Stomach smooth muscle (tissue), 2 donors: ENCODE results near the gene G2E3.
A peak's percentile ranks its signal among the peaks of the same experiment; 100 is the strongest.

Source experiments
- H3K27ac ChIP-seq: one replicate; pipeline ENCODE4 v1.7.0; 2013; ENCODE audit warnings: mild to moderate bottlenecking, low read length, inconsistent platforms
- H3K27me3 ChIP-seq, 2 donors: one replicate each; pipeline ENCODE4 v1.7.0; 2013; ENCODE audit warnings: low read length in 2 of 2; ENCODE audit not compliant: insufficient read depth in 2 of 2, control insufficient read depth in 1 of 2
- H3K36me3 ChIP-seq, 2 donors: one replicate each; pipeline ENCODE4 v1.7.0; 2013; ENCODE audit warnings: low read length in 2 of 2; ENCODE audit not compliant: control insufficient read depth in 2 of 2, insufficient read depth in 2 of 2
- H3K4me1 ChIP-seq: one replicate; pipeline ENCODE4 v1.7.0; 2013; ENCODE audit warnings: low read length; ENCODE audit not compliant: control insufficient read depth, insufficient read depth
- H3K4me3 ChIP-seq, 2 donors: one replicate each; pipeline ENCODE4 v1.7.0; 2013; ENCODE audit warnings: low read length in 2 of 2
- H3K9ac ChIP-seq, 2 donors: one replicate each; pipeline ENCODE4 v1.7.0; 2013; ENCODE audit warnings: low read length in 2 of 2, mild to moderate bottlenecking in 1 of 2
- H3K9me3 ChIP-seq, 2 donors: one replicate each; pipeline ENCODE4 v1.7.0; 2013; ENCODE audit warnings: low read length in 2 of 2; ENCODE audit not compliant: control insufficient read depth in 2 of 2
- donor health status: healthy.
- donor health status: Pancreatic carcinoma.

Gene G2E3, protein sequence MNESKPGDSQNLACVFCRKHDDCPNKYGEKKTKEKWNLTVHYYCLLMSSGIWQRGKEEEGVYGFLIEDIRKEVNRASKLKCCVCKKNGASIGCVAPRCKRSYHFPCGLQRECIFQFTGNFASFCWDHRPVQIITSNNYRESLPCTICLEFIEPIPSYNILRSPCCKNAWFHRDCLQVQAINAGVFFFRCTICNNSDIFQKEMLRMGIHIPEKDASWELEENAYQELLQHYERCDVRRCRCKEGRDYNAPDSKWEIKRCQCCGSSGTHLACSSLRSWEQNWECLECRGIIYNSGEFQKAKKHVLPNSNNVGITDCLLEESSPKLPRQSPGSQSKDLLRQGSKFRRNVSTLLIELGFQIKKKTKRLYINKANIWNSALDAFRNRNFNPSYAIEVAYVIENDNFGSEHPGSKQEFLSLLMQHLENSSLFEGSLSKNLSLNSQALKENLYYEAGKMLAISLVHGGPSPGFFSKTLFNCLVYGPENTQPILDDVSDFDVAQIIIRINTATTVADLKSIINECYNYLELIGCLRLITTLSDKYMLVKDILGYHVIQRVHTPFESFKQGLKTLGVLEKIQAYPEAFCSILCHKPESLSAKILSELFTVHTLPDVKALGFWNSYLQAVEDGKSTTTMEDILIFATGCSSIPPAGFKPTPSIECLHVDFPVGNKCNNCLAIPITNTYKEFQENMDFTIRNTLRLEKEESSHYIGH

DNA sequence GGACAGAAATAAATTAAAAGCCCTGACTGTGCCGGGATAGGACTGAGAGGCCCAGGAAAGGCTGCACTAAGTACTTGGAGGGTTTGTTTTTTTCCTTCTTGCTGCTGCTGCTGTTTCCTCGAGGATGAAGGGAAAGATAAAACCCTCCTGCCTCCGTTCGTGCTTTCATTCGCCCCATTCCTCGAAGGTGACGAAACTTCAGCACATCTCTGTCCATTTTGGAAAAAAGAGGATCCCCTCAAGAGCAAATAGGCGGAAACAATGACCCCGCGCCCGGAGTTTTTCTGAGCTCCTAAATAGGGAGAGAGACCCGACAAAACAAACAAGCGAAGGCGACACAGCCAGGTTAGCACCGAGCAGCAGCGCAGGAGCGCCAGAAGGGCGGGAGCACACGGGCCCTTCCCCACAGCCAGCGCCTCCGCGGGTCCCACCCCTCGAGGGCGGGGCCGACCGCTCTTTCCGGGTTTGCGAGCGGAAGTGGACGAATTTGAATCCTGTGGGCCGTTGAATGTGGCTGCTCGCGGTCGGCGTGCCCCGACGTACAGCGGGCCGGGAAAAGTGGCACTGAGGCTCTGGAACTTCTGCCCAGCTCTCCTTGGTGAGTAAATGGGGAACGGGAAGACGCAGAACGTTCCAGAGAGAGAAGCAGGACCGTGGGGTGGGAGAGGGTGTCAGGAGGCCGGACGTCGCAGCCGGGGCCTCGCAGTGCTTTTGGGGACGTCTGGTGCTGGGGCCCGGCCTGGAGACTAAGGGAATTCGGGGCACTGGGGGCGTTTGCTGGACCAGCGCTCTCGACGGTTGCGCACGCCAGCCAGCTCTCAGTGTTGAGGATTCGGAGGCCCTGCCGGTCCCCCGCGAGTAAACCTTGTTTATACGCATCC, at the start of gene G2E3:
G2E3 (plus strand) TSS at position 484 of the 881 bp plus-strand sequence. CDS start 21,922 bp downstream, outside the sequence.
- no peaks in the 10 kb centered on the region for H3K36me3 ChIP-seq
- H3K27me3 ChIP-seq = no peaks in the 10 kb centered on the region
- no peaks in the 10 kb centered on the region for H3K9me3 ChIP-seq
- peak within 1 kb of the TSS; percentile 66 to 87 for H3K9ac ChIP-seq
- H3K27ac ChIP-seq = peak within 1 kb of the TSS; percentile 67
- H3K4me3 ChIP-seq = peak within 1 kb of the TSS; percentile 95 to 97
- H3K4me1 ChIP-seq = peaks cover 6% of the 10 kb centered on the region

DNA sequence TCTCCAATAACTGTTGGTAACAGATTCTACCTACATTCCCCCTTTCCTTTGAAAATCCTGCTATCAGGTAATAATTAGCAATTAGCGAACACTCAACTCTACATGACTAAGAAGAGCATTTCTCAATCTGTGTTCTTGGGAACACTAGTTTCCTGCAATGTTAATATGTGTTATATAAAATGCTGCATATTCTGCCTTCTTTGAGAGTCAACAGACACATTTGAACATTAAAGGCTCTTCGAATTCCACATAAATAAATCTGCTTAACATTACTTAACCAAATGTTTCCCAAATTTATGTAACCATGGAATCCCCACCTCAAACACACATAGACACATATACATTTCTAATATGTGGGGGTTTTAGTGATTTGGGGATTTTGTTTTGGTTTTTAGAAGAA, 41.2 kb upstream of the G2E3 start:
- Histone ChIP-seq H3K9ac (no peak overlapping the region), H3K4me1 (no peaks in the 10 kb centered on the region), H3K4me3 (no peak overlapping the region), H3K27me3 (no peaks in the 10 kb centered on the region), H3K36me3 (no peaks in the 10 kb centered on the region), H3K27ac (no peak overlapping the region), H3K9me3 (no peaks in the 10 kb centered on the region)

DNA sequence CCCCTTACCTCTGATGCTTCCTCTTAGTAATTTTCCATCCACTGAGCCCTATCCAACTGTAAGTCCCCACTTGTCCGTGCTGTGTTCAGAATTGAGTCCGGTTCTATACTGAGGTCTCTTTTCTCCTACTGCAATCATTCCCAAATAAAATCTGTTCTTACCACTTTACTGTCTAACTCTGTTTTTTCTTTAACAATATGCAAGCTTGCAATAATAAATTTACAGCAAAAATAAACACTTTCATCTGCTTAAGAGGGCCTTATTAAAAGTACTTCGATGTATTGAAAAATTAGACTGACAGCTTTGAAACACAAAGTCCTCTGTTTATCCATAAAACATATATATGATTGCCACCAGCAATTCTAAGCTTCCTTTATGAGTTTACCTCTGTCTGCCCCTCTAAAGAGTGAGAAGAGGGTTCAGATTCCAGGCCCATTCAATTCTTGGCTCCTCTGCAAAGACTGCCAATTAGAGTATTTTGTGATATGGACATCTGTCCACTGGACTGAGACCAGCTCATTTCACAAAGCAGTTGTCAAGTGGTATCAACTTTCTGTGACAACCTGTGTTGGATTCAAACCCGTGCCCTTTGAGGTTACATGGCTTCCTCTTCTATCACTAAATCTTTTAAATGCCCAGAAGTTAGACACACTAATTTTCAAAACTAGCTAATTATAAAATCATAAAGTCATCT, 39.9 kb upstream of the G2E3 start:
- H3K4me1 ChIP-seq = no peaks in the 10 kb centered on the region

DNA sequence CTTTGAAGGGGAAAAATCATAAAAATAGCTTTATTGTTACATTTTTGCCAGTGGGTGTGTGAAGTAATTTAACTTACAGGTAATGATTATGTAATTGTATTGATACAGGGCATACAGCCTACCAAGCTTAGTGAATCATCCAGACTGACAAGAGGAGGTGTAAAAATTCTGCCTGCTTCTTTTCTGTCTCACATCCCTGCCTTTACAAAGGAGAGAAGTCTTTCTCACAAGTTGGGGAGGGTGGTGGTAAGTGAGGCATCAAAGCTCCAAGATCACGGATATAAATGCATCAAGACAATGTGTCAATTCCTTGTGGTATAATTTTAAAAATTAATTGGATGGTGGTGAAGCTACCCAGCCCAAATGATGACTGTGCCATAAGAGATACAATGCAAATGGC, 39.0 kb upstream of the G2E3 start:
- no peaks in the 10 kb centered on the region for H3K27me3 ChIP-seq
- H3K4me3 ChIP-seq = no peak overlapping the region
- H3K27ac ChIP-seq = no peak overlapping the region
- no peaks in the 10 kb centered on the region for H3K4me1 ChIP-seq
- H3K9ac ChIP-seq = no peak overlapping the region
- H3K36me3 ChIP-seq = no peaks in the 10 kb centered on the region
- no peaks in the 10 kb centered on the region for H3K9me3 ChIP-seq

More for the DNA sequence above, 39.9 kb upstream of the G2E3 start:
- Histone ChIP-seq H3K36me3 (no peaks in the 10 kb centered on the region), H3K4me3 (no peak overlapping the region), H3K9me3 (no peaks in the 10 kb centered on the region), H3K27me3 (no peaks in the 10 kb centered on the region), H3K9ac (no peak overlapping the region), H3K27ac (no peak overlapping the region)

DNA sequence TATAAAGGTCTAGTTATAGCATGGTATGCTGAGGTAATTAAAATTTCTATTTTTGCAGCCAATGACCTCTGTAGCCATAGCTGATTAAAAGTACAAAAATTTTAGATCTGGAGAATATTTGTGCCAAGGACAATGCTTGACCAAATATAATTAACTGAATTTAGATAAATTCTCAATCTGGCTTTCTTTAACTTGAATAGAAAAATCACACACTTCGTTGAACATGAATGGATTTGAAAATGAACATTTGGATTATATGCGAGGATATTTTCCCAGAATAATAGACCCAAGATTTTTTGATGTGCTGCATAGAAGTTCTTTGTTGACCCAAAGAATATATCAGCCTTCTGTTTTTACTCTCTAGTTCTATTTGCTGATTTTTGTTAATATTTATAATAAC, 38.4 kb upstream of the G2E3 start:
- Histone ChIP-seq H3K4me1 (no peaks in the 10 kb centered on the region), H3K9me3 (no peaks in the 10 kb centered on the region), H3K4me3 (no peak overlapping the region), H3K9ac (no peak overlapping the region), H3K27me3 (no peaks in the 10 kb centered on the region), H3K36me3 (no peaks in the 10 kb centered on the region), H3K27ac (no peak overlapping the region)

DNA sequence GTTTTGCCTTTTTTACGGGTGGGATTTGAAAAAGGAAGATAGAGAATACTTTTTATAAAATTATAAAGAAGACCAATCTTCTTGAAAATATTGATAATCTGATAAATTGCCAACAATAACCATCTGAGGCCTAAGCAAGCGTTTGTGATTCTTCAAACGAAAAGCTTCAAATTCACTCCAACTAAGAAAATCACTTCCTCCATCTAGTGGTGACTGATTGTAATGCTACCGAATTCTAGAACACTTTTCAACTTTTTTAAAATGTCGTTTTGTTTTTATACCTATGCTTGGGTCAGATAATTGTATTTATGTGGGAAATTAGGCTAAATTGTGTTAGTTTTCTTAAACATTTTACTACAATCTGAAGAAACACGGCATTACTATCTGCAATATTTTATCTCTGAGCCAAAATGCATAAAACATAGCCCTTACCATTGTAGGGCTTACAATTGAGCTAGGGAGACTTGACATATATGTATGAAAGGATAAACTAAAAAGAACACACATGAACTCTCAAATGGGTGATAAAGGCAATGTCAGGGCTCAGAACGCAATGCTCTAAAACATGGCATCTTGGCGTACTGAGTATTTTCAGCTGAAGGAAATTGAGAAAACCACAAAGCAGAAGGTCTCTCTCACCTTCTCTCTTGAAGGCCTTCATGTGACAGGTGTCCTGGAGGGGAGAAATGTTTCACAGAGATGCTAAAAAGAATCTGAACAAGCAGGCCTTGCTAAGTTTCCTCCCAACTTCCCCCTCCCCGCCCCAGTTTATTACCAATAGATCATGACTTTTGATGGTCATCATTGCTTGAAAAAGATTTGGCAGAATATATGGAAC, 36.8 kb upstream of the G2E3 start:
- Histone ChIP-seq H3K9me3 (no peaks in the 10 kb centered on the region), H3K4me3 (no peak overlapping the region), H3K27ac (no peak overlapping the region), H3K36me3 (no peaks in the 10 kb centered on the region), H3K9ac (no peak overlapping the region), H3K4me1 (no peaks in the 10 kb centered on the region), H3K27me3 (no peaks in the 10 kb centered on the region)

DNA sequence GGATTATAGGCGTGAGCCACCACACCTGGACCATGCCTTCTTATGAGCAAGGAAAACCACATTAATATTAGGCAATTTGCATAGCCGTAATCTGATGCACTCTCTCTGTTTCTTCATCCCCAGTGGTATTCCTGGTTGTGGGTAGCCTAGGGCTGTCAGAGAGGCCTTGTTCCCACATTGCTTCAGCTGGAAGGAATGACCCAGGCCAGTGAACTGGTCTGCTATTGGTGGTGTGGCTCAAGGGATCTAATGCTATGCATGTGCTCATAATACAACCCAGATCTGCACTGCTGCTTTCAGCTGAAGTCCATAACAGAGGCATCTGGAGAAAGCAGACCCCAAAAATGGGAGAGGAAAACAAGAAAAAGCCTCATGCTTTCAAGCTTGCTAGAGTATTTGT, 33.1 kb upstream of the G2E3 start:
- no peak overlapping the region for H3K4me3 ChIP-seq

DNA sequence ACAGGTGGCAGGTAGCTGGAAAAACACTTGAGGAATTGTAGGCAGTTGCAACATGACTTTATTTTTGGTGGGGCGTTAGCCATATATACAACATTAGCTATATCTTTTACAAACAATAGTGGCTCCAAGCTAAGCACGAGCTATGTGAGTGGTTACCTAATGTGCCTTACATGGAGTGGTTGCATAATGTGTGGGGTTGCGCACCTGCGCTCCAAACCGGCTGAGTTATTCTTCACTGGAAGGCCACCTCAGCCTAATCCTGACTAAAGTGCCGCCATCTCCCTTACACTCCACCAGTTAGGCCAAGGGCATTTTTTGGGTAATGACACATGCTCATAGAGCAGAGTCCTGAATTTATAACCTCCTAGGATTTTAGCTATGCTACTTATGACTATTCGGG, 31.8 kb upstream of the G2E3 start:
- no peaks in the 10 kb centered on the region for H3K36me3 ChIP-seq
- no peaks in the 10 kb centered on the region for H3K9me3 ChIP-seq
- H3K4me1 ChIP-seq = no peaks in the 10 kb centered on the region
- no peak overlapping the region for H3K9ac ChIP-seq
- no peak overlapping the region for H3K27ac ChIP-seq
- no peak overlapping the region for H3K4me3 ChIP-seq
- no peaks in the 10 kb centered on the region for H3K27me3 ChIP-seq

More for the DNA sequence above, 33.1 kb upstream of the G2E3 start:
- Histone ChIP-seq H3K9ac (no peak overlapping the region), H3K27ac (no peak overlapping the region), H3K9me3 (no peaks in the 10 kb centered on the region), H3K36me3 (no peaks in the 10 kb centered on the region), H3K4me1 (no peaks in the 10 kb centered on the region), H3K27me3 (no peaks in the 10 kb centered on the region)

DNA sequence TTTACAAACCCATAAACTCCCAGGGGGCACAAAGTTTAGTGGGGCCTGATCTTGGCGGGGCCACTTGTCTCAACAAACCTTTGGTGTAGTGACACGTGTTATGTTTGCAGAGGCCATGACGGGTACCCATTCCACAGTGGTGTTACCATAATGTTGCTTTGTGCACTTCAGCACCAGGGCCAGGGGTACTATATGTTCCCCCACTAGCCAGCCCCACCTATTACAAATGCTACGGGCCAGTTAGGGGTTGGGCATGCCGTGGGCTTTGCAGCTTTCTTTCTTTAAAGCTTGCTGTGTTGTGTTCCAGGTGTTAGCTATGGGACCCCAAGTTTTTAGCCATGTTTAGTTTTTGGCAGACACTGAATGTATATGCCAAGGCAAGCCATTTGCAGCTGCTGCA, 30.8 kb upstream of the G2E3 start:
- Histone ChIP-seq H3K36me3 (no peaks in the 10 kb centered on the region), H3K9ac (no peak overlapping the region), H3K27me3 (no peaks in the 10 kb centered on the region), H3K9me3 (no peaks in the 10 kb centered on the region), H3K4me3 (no peak overlapping the region), H3K4me1 (no peaks in the 10 kb centered on the region), H3K27ac (no peak overlapping the region)
